Stimulated activated naive CD4-positive, alpha-beta T cell treated with Interleukin-2 at 50 U/mL for 16 hours (primary cell): ENCODE data around the gene TUBB2A.
"Not testable (repeated sequence)": the region's sequence is repeated elsewhere in the genome, so short reads cannot be mapped to it uniquely, and the experiment has no call there.

Experiments used
- DNase-seq: peaks from one replicate; lab custom pipeline; 2025; lab: John Stamatoyannopoulos, UW

Gene TUBB2A

DNA sequence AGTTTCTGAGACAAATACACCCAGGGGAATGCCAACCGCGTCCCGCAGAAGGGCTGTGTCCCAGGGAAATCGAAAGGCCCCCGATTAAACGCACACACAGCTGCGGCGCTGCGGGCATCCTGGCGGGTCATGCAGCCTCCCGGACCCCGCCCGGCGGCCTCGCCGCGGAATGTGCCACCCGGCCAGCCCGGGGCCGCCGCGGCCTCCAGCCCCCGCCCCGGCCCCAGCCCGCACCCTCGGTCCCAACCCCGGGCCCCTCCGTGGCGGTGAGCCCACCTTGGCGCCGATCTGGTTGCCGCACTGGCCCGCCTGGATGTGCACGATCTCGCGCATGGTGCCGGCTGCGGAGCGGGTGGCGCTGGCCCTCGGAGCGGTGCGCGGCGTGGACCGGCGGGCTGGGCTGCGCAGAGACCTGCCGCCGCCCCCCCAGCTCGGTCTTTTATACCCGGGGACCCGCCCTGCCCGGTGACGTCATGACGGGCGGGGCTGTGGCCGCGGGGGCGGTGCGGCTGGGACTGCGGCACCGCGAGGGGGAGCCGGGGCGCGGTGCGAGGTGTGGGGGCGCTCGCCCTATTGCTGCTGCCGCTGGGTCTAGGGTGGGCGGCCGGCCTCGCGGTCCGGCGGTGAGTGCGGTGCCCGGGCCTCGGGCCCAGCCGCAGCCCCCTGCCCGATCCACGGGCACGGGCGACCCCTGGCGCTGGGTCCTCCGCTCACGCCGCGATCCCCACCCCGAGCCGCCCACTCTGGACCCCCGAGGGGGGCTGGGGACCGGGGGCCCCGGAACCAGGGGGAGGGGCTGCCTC is at the start of gene TUBB2A:
Gene TUBB2A (minus strand): TSS at position 414 of the 803 bp plus-strand sequence. CDS start 81 bp downstream, at position 333.
- peak; percentile 77 for DNase-seq

- no peak for DNase-seq
Observed at GRCh38 chr6:3206339-3207015, 49.1 kb upstream of the TUBB2A start.

- no peak for DNase-seq
Observed at GRCh38 chr6:3205913-3206312, 48.6 kb upstream of the TUBB2A start.

- DNase-seq, result no peak
Observed at GRCh38 chr6:3204921-3205320, 47.6 kb upstream of the TUBB2A start.

DNA sequence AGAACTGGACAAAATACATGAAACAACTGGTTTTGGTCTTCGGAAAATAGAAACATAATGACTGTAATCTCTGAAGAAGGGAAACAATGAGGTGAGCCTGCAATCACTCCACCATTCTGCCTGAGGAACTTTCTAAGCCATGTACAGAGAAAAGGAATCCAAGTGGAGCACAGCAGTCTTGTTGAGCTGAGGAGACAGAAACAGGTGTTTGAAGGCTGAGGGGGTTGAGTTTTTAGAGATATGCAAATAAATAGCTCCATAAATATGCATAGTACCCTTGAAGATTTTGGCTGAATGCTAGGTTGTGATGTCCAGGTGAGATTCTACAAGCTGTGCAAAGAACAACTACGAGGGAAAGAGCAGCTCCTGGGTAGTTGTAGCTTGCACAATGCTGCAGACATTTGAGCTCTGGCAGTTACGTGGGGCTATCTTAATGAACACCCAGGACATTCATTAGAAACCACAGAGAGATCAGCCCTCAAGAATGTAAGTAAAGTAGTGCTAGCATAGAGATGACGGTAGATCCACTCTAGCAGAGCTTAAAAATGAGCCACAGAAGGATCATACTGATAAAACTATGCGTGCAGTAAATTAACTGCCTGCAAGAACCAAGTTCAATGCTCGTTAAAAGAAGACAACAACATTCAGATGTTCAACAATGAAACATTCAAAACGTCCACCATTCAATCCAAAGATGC is 45.8 kb upstream of the TUBB2A start:
- DNase-seq, result no peak

DNA sequence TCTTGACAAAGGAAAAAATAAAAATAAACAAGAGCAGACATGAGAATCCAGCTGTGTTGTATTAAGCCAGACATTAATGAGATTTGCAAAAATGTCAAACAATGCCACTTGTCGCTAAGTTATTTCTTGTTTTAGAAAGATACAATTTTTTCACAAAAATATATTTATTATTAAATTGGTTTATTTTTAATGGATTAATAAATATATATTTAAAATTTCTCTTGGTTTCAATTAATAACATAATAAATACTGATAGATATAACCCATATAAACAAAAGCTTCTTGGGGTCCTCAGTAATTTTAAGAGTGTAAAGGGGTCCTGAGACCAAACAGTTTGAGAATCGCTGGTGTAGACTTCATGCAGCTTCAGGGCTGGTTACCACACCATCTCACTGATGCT is 44.0 kb upstream of the TUBB2A start:
- DNase-seq, result no peak

GRCh38 chr6:3200682-3201081 is 43.3 kb upstream of the TUBB2A start:
- no peak for DNase-seq

DNA sequence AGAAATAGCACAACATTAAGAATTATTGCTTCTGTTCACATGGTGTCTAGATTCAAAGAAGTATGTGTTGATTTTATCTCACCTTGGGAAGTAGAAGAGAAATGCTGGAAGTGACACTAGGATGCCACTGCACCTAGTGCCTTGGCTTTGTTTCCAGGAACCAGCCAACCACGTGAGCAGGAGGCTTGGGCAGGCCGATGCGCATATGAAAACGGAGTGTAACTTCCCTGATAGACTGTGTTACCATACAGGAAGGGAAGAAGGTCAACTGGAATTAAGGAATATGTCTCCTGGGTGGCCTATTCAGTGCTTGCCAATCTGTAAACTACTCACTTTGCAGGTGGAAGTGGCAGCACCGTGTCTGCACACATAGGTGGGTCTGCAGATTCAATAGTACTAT is 42.0 kb upstream of the TUBB2A start:
- no peak for DNase-seq

GRCh38 chr6:3197734-3198133 is 40.4 kb upstream of the TUBB2A start:
- not testable (repeated sequence) for DNase-seq

GRCh38 chr6:3196770-3197169 is 39.4 kb upstream of the TUBB2A start:
- no peak for DNase-seq

DNA sequence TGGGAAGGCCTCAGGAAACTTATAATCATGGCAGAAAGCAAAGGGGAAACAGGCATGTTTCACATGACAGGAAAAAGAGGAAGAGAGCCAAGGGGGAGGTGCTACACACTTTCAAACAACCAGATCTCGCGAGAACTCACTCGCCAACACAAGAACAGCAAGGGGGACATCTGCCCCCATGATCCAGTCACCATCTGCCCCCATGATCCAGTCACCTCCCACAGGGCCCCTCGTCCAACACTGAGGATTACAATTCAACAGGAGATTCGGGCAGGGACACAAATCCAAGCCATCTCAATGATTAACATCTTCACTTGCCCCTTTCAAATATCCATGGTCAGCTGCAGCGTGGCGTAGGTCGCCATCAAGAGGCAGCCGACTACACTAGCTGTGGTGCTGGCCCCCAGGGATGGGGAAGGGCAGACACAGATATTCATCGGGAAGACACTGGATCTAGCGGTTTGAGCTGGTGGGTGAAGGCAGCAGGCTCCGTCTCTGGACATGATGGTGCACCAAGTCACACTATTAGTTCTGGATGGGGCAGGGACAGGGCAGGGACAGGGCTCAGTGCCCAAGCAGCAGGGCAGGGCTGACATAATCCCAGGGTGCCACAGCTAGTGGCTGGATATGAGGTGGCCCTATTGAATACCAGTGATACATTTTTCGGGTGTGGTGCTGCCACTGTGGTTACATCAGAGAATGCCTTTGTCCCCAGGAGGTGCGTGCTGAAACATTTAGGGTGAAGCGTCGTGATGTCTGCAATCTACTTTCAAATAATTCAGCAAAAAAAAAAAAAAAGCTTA is 38.6 kb upstream of the TUBB2A start:
- DNase-seq, result no peak

DNA sequence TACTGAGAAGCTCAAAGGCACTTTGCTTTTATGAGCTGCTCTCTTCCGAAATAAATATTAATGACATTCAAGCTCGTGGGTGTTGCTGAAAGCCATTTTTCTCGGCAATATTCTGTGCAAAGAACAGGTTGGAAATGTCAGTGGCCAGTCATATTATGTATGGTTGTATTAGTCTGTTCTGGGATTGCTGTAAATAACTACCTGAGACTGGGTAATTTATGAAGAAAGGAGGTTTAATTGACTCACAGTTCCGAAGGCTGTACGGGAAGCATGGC is 38.0 kb upstream of the TUBB2A start:
- no peak for DNase-seq

GRCh38 chr6:3194535-3195419 is 37.4 kb upstream of the TUBB2A start:
- no peak for DNase-seq

DNA sequence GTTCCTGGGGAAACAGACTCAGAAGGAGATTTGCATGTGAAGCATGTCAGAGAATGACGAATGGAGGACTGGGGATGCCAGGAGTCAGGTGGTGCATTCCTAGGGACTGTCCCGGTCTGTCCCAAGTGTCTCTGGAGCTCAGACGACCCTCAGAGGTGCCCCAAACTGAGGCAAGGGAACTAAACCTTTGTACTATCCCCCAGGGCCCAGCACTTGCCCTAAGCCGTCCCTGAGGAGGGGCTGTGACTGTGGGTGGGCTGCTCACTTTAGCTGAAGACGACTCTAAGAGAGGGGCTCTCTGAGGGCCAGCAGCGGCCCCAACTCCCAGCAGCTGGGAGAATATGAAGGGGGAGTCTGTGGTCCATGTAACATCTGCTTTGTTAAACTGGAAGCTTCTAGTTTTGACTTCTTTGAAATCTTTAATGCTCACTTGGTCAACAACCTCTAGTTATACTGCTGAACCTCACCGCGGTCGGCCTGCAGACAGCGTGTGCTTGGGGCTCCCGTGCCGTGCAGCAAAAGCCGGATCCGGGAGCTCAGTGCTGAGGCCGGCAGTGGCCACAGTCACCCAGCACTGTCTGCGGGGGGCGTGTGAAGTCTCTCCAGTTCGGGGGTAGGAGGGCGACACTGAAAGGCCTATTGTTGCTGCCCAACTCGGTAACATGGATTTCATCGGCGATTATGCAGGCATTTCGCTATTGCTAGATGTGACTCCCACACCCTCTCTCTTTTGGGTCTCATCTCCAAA is 35.9 kb upstream of the TUBB2A start:
- DNase-seq, result no peak

DNA sequence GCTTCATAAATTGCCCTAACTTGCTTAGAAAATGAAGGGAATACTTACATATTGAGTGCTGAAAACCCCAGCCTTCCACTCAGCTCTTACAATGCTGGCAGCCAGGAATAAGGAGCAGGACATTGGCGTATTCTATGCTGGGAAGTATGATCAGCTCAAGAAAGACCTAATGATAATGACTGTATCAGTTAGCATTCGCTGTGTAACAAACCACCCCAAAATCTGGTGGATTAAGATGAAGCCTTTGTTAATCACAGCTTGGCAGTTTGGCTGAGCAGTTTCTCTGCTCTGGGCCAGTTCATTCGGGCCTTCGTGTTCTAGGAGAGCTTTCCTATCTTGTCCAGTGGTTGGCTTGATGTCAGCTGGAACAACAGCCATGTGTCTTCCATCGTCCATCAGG is 33.4 kb upstream of the TUBB2A start:
- DNase-seq, result no peak

- no peak for DNase-seq
Observed at GRCh38 chr6:3190056-3190455, 32.7 kb upstream of the TUBB2A start.

GRCh38 chr6:3189192-3189591 is 31.8 kb upstream of the TUBB2A start:
- DNase-seq, result not testable (repeated sequence)

DNA sequence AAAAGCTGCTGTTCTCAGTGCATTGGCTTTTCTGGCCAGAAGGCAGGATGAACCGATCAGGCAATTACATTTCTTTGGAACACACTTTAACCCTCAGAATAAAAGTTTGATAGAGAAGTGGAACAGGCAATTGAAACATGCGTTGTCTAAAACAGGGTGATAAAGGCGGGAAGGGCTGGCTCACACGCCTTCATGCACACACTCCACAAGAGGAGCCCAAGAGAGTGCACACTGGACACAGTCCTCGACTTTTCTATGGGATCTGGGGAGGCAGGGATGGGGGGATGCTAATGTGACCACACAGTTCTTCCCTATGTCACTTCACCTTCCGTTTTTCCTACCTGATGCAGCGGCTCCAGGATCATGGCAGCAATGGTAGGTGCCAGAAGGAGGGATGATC is 30.9 kb upstream of the TUBB2A start:
- no peak for DNase-seq

GRCh38 chr6:3186974-3187382 is 29.6 kb upstream of the TUBB2A start:
- DNase-seq, result no peak

- no peak for DNase-seq
Observed at GRCh38 chr6:3183066-3183465, 25.7 kb upstream of the TUBB2A start.

DNA sequence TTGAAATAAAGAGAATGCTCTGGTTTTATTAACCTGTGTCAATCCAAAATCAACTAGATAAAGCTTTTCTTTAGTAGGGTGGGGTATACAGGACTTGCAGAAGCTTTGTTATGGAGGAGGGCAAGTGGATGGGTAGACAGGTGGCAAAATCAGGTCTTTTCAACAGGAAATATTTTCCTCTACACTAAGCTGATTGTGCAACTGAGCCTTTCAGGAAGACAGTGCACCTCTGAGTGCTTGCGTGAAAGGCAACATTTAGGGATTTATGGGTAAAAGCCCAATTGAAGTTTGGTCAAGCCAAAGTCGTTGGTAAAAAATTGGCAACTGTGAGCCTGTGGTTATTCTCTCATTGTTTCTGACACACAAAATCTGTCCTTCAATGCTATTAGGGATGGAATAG is 23.8 kb upstream of the TUBB2A start:
- DNase-seq, result no peak
